H1 (cell line): Measurements from ENCODE around the gene FTSJ3. TPM values are rescaled to one million over a fixed set of nuclear protein-coding genes. Genes with fewer than 3 reads are reported as not detected.

ENCODE experiments used
- CTCF ChIA-PET: fragments of 300-600 bp; sonication (Branson Sonifier 250); formaldehyde crosslinking; loops from one replicate; lab custom pipeline; 2021; ENCODE audit not compliant: partially characterized antibody; lab: Charles Lee
- POLR2A ChIA-PET: fragments of 300-600 bp; sonication (Branson Sonifier 250); formaldehyde crosslinking; loops from one replicate; lab custom pipeline; 2021; ENCODE audit warnings: inconsistent platforms; ENCODE audit not compliant: partially characterized antibody; lab: Charles Lee
- DNase-seq, 2 experiments: peaks; one replicate each; pipeline versions ENCODE4 v3.0.0 to v3.0.0-alpha.2; 2010 to 2022; ENCODE audit warnings: low spot score in 2 of 2, low read depth in 1 of 2, mixed read lengths in 1 of 2
- FAIRE-seq: peaks from 2 replicates; lab custom pipeline; 2011; peaks lifted over from hg19 to GRCh38; lab: Jason Lieb, UNC
- H2AFZ ChIP-seq: 2 replicates; pipeline ENCODE4 v1.8.1; 2012; ENCODE audit warnings: low read length, inconsistent platforms
- H2AK5ac ChIP-seq: 2 replicates; pipeline ENCODE4 v1.6.1; 2013; ENCODE audit warnings: low read depth, low read length
- H2BK120ac ChIP-seq: replicated peaks from 2 replicates; pipeline ENCODE3; 2013; ENCODE audit warnings: low read depth, low read length, inconsistent platforms
- H2BK12ac ChIP-seq: 2 replicates; pipeline ENCODE4 v1.6.1; 2013; ENCODE audit warnings: low read depth, low read length
- H2BK15ac ChIP-seq: 2 replicates; pipeline ENCODE4 v1.6.1; 2013; ENCODE audit warnings: low read length
- H2BK20ac ChIP-seq: 2 replicates; pipeline ENCODE4 v1.6.1; 2013; ENCODE audit warnings: low read length
- H2BK5ac ChIP-seq: 2 replicates; pipeline ENCODE4 v1.6.1; 2013; ENCODE audit warnings: low read depth, low read length
- H3K14ac ChIP-seq: 2 replicates; pipeline ENCODE4 v1.6.1; 2013; ENCODE audit warnings: inconsistent platforms; ENCODE audit not compliant: insufficient read length
- H3K18ac ChIP-seq: 2 replicates; pipeline ENCODE4 v1.6.1; 2013; ENCODE audit warnings: low read length; ENCODE audit errors: extremely low read depth
- H3K23ac ChIP-seq: 2 replicates; pipeline ENCODE4 v1.6.1; 2013; ENCODE audit warnings: inconsistent platforms; ENCODE audit not compliant: insufficient read length
- H3K23me2 ChIP-seq: 2 replicates; pipeline ENCODE4 v1.6.1; 2013; ENCODE audit warnings: low read depth, low read length
- H3K27ac ChIP-seq: 2 replicates; pipeline ENCODE4 v1.6.1; 2011; ENCODE audit warnings: low read depth, low read length, inconsistent platforms
- H3K27me3 ChIP-seq, 4 experiments: replicated peaks in 1 of 4; 1 replicate in 1 of 4; 2 replicates in 3 of 4; pipeline versions ENCODE4 v1.6.1 to v1.8.1; 2011 to 2013; ENCODE audit warnings: low read length in 3 of 4, mild to moderate bottlenecking in 3 of 4, inconsistent platforms in 2 of 4, mixed read lengths in 2 of 4, moderate library complexity in 1 of 4; ENCODE audit not compliant: control insufficient read depth in 3 of 4, insufficient read depth in 3 of 4; ENCODE audit errors: extremely low read depth in 1 of 4
- H3K36me3 ChIP-seq, 4 experiments: 2 replicates each; pipeline versions ENCODE4 v1.6.1 to v1.8.1; 2011 to 2013; ENCODE audit warnings: mild to moderate bottlenecking in 4 of 4, low read length in 3 of 4, moderate library complexity in 2 of 4, control low read depth in 1 of 4, inconsistent platforms in 1 of 4; ENCODE audit not compliant: insufficient read depth in 4 of 4, control insufficient read depth in 2 of 4
- H3K4ac ChIP-seq: replicated peaks from 2 replicates; pipeline ENCODE3; 2013; ENCODE audit warnings: low read length, low read depth, mixed read lengths, inconsistent platforms; ENCODE audit not compliant: insufficient read length
- H3K4me1 ChIP-seq, 4 experiments: replicated peaks in 1 of 4; 1 replicate in 1 of 4; 2 replicates in 3 of 4; pipeline versions ENCODE4 v1.6.1 to v1.8.1; 2011 to 2013; ENCODE audit warnings: low read length in 3 of 4, inconsistent platforms in 2 of 4, mixed read lengths in 1 of 4; ENCODE audit not compliant: insufficient read depth in 4 of 4, control insufficient read depth in 3 of 4
- H3K4me2 ChIP-seq, 2 experiments: 2 replicates each; pipeline versions ENCODE4 v1.6.1 to v1.8.1; 2011 to 2013; ENCODE audit warnings: low read depth in 2 of 2, low read length in 2 of 2, control low read depth in 1 of 2, inconsistent platforms in 1 of 2, mild to moderate bottlenecking in 1 of 2; ENCODE audit not compliant: insufficient read depth in 1 of 2
- H3K4me3 ChIP-seq, 4 experiments: fragments of 200-600, 300-600 bp in 1 of 4; sonication (generic), shearing (Covaris generic), sonication (Bioruptor Twin) in 1 of 4; 2 replicates each; pipeline versions ENCODE4 v1.5.1 to v1.8.1; 2011 to 2016; ENCODE audit warnings: low read length in 4 of 4, low read depth in 3 of 4, control low read depth in 2 of 4, inconsistent platforms in 2 of 4, mild to moderate bottlenecking in 2 of 4, mixed read lengths in 1 of 4, moderate library complexity in 1 of 4; ENCODE audit not compliant: insufficient read depth in 2 of 4; ENCODE audit errors: extremely low read depth in 1 of 4
- H3K56ac ChIP-seq: replicated peaks from 2 replicates; pipeline ENCODE3; 2013; ENCODE audit warnings: low read depth, mild to moderate bottlenecking, mixed read lengths, low read length, inconsistent platforms; ENCODE audit not compliant: insufficient read length
- H3K79me1 ChIP-seq: 2 replicates; pipeline ENCODE4 v1.6.1; 2013; ENCODE audit warnings: low read depth, low read length, control low read depth
- H3K79me2 ChIP-seq, 2 experiments: 2 replicates each; pipeline versions ENCODE4 v1.6.1 to v1.8.1; 2012 to 2013; ENCODE audit warnings: low read length in 2 of 2, mild to moderate bottlenecking in 2 of 2, inconsistent platforms in 1 of 2; ENCODE audit not compliant: insufficient read depth in 2 of 2, control insufficient read depth in 1 of 2
- H3K9ac ChIP-seq, 4 experiments: replicated peaks in 1 of 4; 1 replicate in 1 of 4; 2 replicates in 3 of 4; pipeline versions ENCODE4 v1.6.1 to v1.8.1; 2011 to 2013; ENCODE audit warnings: low read depth in 3 of 4, low read length in 3 of 4, control low read depth in 2 of 4, mild to moderate bottlenecking in 2 of 4, moderate library complexity in 2 of 4, inconsistent platforms in 1 of 4; ENCODE audit errors: extremely low read depth in 1 of 4
- H3K9me3 ChIP-seq, 2 experiments: 2 replicates each; pipeline versions ENCODE4 v1.6.1 to v1.8.1; 2012 to 2013; ENCODE audit warnings: mild to moderate bottlenecking in 2 of 2, moderate library complexity in 2 of 2, control low read depth in 1 of 2, inconsistent platforms in 1 of 2, low read depth in 1 of 2, low read length in 1 of 2, mixed read lengths in 1 of 2; ENCODE audit not compliant: insufficient read depth in 2 of 2
- H4K20me1 ChIP-seq, 2 experiments: replicated peaks in 1 of 2; 2 replicates each; pipeline versions ENCODE3 to v1.8.1; 2011 to 2013; ENCODE audit warnings: inconsistent platforms in 2 of 2, low read length in 2 of 2, mild to moderate bottlenecking in 1 of 2; ENCODE audit not compliant: insufficient read depth in 2 of 2, control insufficient read depth in 1 of 2
- H4K5ac ChIP-seq: 2 replicates; pipeline ENCODE4 v1.6.1; 2013; ENCODE audit warnings: low read length, low read depth, mixed read lengths, inconsistent platforms; ENCODE audit not compliant: insufficient read length
- H4K8ac ChIP-seq: 2 replicates; pipeline ENCODE4 v1.8.0; 2013; ENCODE audit warnings: mild to moderate bottlenecking, moderate library complexity, low read length, inconsistent platforms; ENCODE audit not compliant: insufficient read depth; ENCODE audit errors: extremely low read depth
- H4K91ac ChIP-seq: replicated peaks from 2 replicates; pipeline ENCODE3; 2013; ENCODE audit warnings: low read length, mixed read lengths, inconsistent platforms; ENCODE audit not compliant: insufficient read length
- E2F6 ChIP-seq: IDR thresholded peaks from 2 replicates; pipeline ENCODE4 v1.6.1; 2012; ENCODE audit warnings: inconsistent platforms
- EGR1 ChIP-seq: IDR thresholded peaks from 2 replicates; pipeline ENCODE4 v1.6.1; 2011; ENCODE audit warnings: low read depth, low read length, borderline replicate concordance
- HDAC2 ChIP-seq, 2 experiments: fragments of 300-600 bp in 1 of 2; sonication (generic) in 1 of 2; IDR thresholded peaks; 2 replicates each; pipeline ENCODE4 v1.6.1; 2011 to 2012; ENCODE audit warnings: low read depth in 2 of 2, low read length in 2 of 2, mild to moderate bottlenecking in 2 of 2, moderate library complexity in 2 of 2, borderline replicate concordance in 1 of 2, inconsistent platforms in 1 of 2
- JUN ChIP-seq: IDR thresholded peaks from 2 replicates; pipeline ENCODE4 v1.6.1; 2011; ENCODE audit warnings: low read depth, mild to moderate bottlenecking, improper control_type of control experiment, low read length
- KDM5A ChIP-seq: fragments of 200-600 bp; IDR thresholded peaks from 2 replicates; pipeline ENCODE4 v1.7.1; 2012; ENCODE audit warnings: mild to moderate bottlenecking, low read length, inconsistent platforms, mixed read lengths
- RBBP5 ChIP-seq: IDR thresholded peaks from 2 replicates; pipeline ENCODE4 v1.7.1; 2012; ENCODE audit warnings: low read depth, mild to moderate bottlenecking, inconsistent platforms, low read length, moderate library complexity, borderline replicate concordance
- TCF12 ChIP-seq: IDR thresholded peaks from 2 replicates; pipeline ENCODE4 v1.6.1; 2011; ENCODE audit warnings: low read depth, mild to moderate bottlenecking, low read length
- WGBS, 2 experiments: shearing (Covaris generic) in 1 of 2; methylation state at CpG; one replicate each; pipeline versions ENCODE4 v1.1.6 to v1.1.7; 2013 to 2015; ENCODE audit warnings: low lambda C conversion rate in 2 of 2, mixed read lengths in 2 of 2, inconsistent platforms in 1 of 2, low coverage in 1 of 2, missing lambda C conversion rate in 1 of 2; ENCODE audit not compliant: insufficient replicate concordance in 2 of 2, insufficient coverage in 1 of 2, insufficient read length in 1 of 2; ENCODE audit errors: extremely low coverage in 1 of 2, missing lambda C conversion rate in 1 of 2; 5-methylcytosine and 5-hydroxymethylcytosine counted together
- polyA plus RNA-seq, 7 experiments: library from polyadenylated mRNA; depleted of rRNA in 3 of 7; stranded (reverse) in 5 of 7; unstranded in 2 of 7; fragments of >200 nt in 5 of 7; fragments of 200-250 nt in 2 of 7; gene quantifications; 1 replicate in 5 of 7; 2 replicates in 1 of 7; 4 replicates in 1 of 7; pipeline versions ENCODE4 v1.2.1 to v1.2.3, GENCODE V29; 2011 to 2013; ENCODE audit warnings: missing spikeins in 2 of 7, mixed read lengths in 2 of 7
- total RNA-seq: library from RNA; stranded (reverse); fragmentation: NEBNext Ultra II Directional; extraction: Animal tissue kit (Norgen Biotek cat#: 25700); gene quantifications from 2 replicates; pipeline ENCODE4 v1.2.1, GENCODE V29; 2021

Gene FTSJ3
- total and polyA plus RNA-seq, 2 of the 8 experiments (the other 6 are each of a cell fraction or from before 2014, with no cell fraction given) = 42.7 to 77.2 TPM

GRCh38 chr17:63800783-63801182 is 26.7 kb downstream of the FTSJ3 start:
- Histone ChIP-seq H4K91ac (no peak overlapping the region), H3K56ac (no peak overlapping the region), H3K36me3 (peaks cover 40 to 97% (median 74%) of the 10 kb centered on the region in 4 experiments), H2BK12ac (no peak overlapping the region), H2BK120ac (no peak overlapping the region), H2AFZ (no peak overlapping the region), H4K8ac (no peak overlapping the region), H2BK15ac (no peak overlapping the region), H3K79me2 (no peaks in the 10 kb centered on the region), H3K23ac (no peak overlapping the region), H3K4me3 (no peak overlapping the region), H4K20me1 (peaks cover 0 to 5% of the 10 kb centered on the region in 2 experiments), H3K4me1 (no peaks in the 10 kb centered on the region), H2BK20ac (no peak overlapping the region), H3K27ac (no peak overlapping the region), H3K4ac (no peak overlapping the region), H3K27me3 (no peaks in the 10 kb centered on the region), H2BK5ac (no peak overlapping the region), H3K14ac (no peak overlapping the region), H3K4me2 (no peak overlapping the region), H3K9me3 (no peaks in the 10 kb centered on the region), H4K5ac (no peak overlapping the region), H2AK5ac (no peak overlapping the region), H3K79me1 (no peaks in the 10 kb centered on the region; the same call in 1 of the 2 replicates), H3K18ac (no peak overlapping the region), H3K23me2 (no peaks in the 10 kb centered on the region), H3K9ac (no peak overlapping the region)
- WGBS, 2 experiments = 100% methylated on average over 1 of the region's 1 CpG; no CpG with 5 or more reads in 1 of the 2 experiments
- no peak for DNase-seq
- no peak for FAIRE-seq
- POLR2A ChIA-PET = interaction anchor here (0.7 to 5.9 kb wide), 2 partner anchors 9 to 25 kb away, joined by 4 to 34 read pairs; partner anchors contain the start of genes CCDC47 and DDX42
- CTCF ChIA-PET = no interaction called here
- TF ChIP-seq JUN (no peak), HDAC2 (IDR thresholded peaks at IDR 0.05; ENCODE audit: borderline replicate concordance in 1 of 2, low read depth in 2 of 2, low read length in 2 of 2) (no peak), TCF12 (no peak), RBBP5 (no peak), E2F6 (no peak), EGR1 (no peak), KDM5A (no peak)
